Stimulated activated CD4-positive, alpha-beta T cell treated with anti-CD3 and anti-CD28 coated beads, Interleukin-12 subunit alpha, Interleukin-12 subunit beta, amount 100 ng/mL, for 4 hours (primary cell): ENCODE results near the gene PLEKHJ1.

Experiments
- DNase-seq: peaks from one replicate; pipeline ENCODE4 v3.0.0-alpha.2; 2020

The PLEKHJ1 gene

GRCh38 chr19:2269244-2270156 is 33.4 kb upstream of the PLEKHJ1 start:
- peak; percentile 99 for DNase-seq

- no peak for DNase-seq
Observed at GRCh38 chr19:2268861-2269243, 32.7 kb upstream of the PLEKHJ1 start.

- no peak for DNase-seq
Observed at GRCh38 chr19:2268480-2268830, 32.3 kb upstream of the PLEKHJ1 start.

GRCh38 chr19:2266183-2266993 is 30.3 kb upstream of the PLEKHJ1 start:
- no peak for DNase-seq

GRCh38 chr19:2261438-2262172 is 25.5 kb upstream of the PLEKHJ1 start:
- DNase-seq: peak; percentile 42

GRCh38 chr19:2260341-2260805 is 24.2 kb upstream of the PLEKHJ1 start:
- DNase-seq: no peak

- no peak for DNase-seq
Observed at GRCh38 chr19:2259336-2259735, 23.2 kb upstream of the PLEKHJ1 start.

- DNase-seq: no peak
Observed at GRCh38 chr19:2255982-2256685, 20.0 kb upstream of the PLEKHJ1 start, which contains the start of gene JSRP1. JSRP1 (minus strand) TSS chr19:2256417; CDS start chr19:2255314, 1,103 bp downstream.

GRCh38 chr19:2255112-2255845 is 19.1 kb upstream of the PLEKHJ1 start:
- no peak for DNase-seq

- DNase-seq: no peak
Observed at GRCh38 chr19:2254064-2254872, 18.1 kb upstream of the PLEKHJ1 start.

GRCh38 chr19:2253106-2254063 is 17.3 kb upstream of the PLEKHJ1 start:
- peak; percentile 39 for DNase-seq

GRCh38 chr19:2252797-2253105 is 16.6 kb upstream of the PLEKHJ1 start:
- no peak for DNase-seq

- DNase-seq: no peak
Observed at GRCh38 chr19:2252055-2252796, 16.1 kb upstream of the PLEKHJ1 start.

GRCh38 chr19:2251106-2252054 is 15.3 kb upstream of the PLEKHJ1 start:
- DNase-seq: no peak

- no peak for DNase-seq
Observed at GRCh38 chr19:2250766-2251105, 14.6 kb upstream of the PLEKHJ1 start.

- DNase-seq: no peak
Observed at GRCh38 chr19:2249880-2250765, 14.0 kb upstream of the PLEKHJ1 start.
